ENCODE results near the gene IRF7. TPM values are rescaled to one million over a fixed set of nuclear protein-coding genes. Genes with fewer than 3 reads are reported as not detected.

IRF7 gene
- total and polyA plus RNA-seq, 2 experiments from 2014 or later = 5.1 to 11.8 TPM

DNA sequence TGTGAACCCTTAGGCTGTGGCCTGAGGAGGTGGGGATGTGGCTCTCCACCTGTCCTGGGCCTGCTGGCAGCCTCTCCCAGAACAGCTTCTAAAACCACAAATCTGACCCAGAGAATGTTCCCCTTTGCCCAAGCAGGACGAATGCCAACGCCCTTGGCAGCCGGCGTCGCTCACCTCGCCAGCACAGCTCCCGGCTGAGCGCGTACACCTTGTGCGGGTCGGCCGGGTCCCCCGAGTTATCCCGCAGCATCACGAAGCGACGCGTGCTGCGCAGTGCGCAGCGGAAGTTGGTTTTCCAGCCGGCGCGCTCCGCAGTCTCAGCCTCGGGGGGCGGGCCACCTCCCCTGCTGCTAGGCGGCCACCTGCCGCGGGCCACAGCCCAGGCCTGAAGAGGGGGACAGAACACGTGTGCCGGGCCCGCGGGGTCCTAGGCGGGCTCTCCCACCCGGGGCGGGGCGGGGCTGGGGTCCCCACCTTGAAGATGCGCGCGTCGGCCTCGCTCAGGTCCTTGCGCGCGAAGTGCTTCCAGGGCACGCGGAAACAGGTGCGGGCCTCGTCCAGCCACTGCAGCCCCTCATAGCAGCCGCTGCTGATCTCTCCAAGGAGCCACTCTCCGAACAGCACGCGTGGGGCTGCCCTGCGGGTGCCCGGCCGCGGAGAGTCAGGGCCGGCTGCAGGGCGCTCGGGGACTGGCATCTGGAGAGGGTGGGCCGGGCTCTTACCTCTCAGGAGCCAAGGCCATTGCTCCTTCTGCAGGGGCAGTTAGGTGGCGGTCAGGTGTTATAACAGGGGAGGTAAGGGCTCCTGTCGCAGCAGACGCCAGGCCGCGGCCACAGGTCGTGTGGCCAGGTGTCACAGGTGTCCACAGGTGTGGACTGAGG, 887 bp downstream of the IRF7 start:
- no peak for TF ChIP-seq EZH2phosphoT487 (IDR thresholded peaks at IDR 0.05; ENCODE audit: insufficient read depth, low read depth)
- TF ChIP-seq EZH2 (IDR thresholded peaks at IDR 0.05; ENCODE audit: insufficient read depth, poor library complexity, severe bottlenecking) = no peak

DNA sequence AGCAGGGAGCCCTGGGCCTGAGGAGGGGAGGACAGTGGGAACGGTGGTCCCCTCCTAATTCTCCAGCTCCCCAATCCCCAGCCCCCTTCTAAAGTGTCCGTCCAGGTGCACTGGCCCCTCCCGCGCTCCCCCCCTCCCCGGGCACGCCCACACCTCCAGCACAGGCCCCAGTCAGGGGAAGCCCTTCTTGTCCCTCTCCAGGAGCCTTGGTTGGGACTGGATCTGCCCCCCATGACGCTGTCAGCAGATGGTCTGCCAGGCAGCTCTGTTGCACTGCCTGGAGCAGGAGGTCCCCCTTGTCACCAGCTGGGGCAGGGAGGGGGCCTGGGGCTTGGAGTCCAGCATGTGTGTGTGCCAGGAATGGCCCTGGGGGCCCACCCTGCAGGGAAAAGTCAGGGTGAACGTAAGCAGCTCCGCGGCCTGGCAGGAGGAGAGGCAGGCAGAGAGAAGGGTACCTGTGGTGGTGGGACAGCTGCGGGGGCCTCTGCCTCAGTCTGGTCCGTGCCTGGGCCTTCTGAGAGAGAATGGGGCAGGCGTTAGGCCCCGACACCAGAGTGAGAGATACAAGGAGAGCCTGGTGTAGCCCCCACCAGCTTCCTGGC, 1.6 kb downstream of the IRF7 start:
- DNase-seq = no peak
- whole genome bisulfite sequencing, 2 experiments (ENCODE audit: low coverage in 1 of 2, low lambda C conversion rate in 2 of 2, missing lambda C conversion rate in 2 of 2) = 70 to 77% methylated on average over 9 to 14 of the region's 14 CpGs
- H3K9me3 ChIP-seq (ENCODE audit: low read depth) = no peaks in the 10 kb centered on the region
- H3K9me2 ChIP-seq (ENCODE audit: insufficient read depth) = no peaks in the 10 kb centered on the region
- peaks cover 7% of the 10 kb centered on the region; the same call in 1 of the 2 replicates for H3K36me3 ChIP-seq (ENCODE audit: low read depth)
- H3K79me2 ChIP-seq (ENCODE audit: insufficient read depth) = no peaks in the 10 kb centered on the region
- H4K20me1 ChIP-seq (ENCODE audit: insufficient read depth) = no peaks in the 10 kb centered on the region
- peaks cover 7% of the 10 kb centered on the region; the same call in 1 of the 2 replicates for H3F3A ChIP-seq (ENCODE audit: insufficient read depth)
- TF ChIP-seq EZH2phosphoT487 (IDR thresholded peaks at IDR 0.05; ENCODE audit: insufficient read depth, low read depth) = no peak
- no peak for TF ChIP-seq EZH2 (IDR thresholded peaks at IDR 0.05; ENCODE audit: insufficient read depth, poor library complexity, severe bottlenecking)
- H3K4me3 ChIP-seq = no peak overlapping the region
- H3K9ac ChIP-seq = no peak overlapping the region
- in situ Hi-C loops (cut with MboI) = no loop called here
- no peak overlapping the region for H2AFZ ChIP-seq
- H3K27me3 ChIP-seq (replicated peaks; ENCODE audit: insufficient read depth) = no peaks in the 10 kb centered on the region
- no peaks in the 10 kb centered on the region for H3K4me1 ChIP-seq (ENCODE audit: insufficient read depth)
- H3K4me2 ChIP-seq (ENCODE audit: unreplicated experiment) = no peak overlapping the region
- H3K27ac ChIP-seq = no peak overlapping the region

More for the DNA sequence above, 887 bp downstream of the IRF7 start:
- Histone ChIP-seq H3K9ac (peak overlapping the region; percentile 86), H3F3A (ENCODE audit: insufficient read depth) (peaks cover 7% of the 10 kb centered on the region; the same call in 1 of the 2 replicates), H3K79me2 (ENCODE audit: insufficient read depth) (no peaks in the 10 kb centered on the region), H3K4me2 (ENCODE audit: unreplicated experiment) (peak overlapping the region; percentile 84), H4K20me1 (ENCODE audit: insufficient read depth) (no peaks in the 10 kb centered on the region), H3K9me3 (ENCODE audit: low read depth) (no peaks in the 10 kb centered on the region), H2AFZ (no peak overlapping the region), H3K27me3 (replicated peaks; ENCODE audit: insufficient read depth) (no peaks in the 10 kb centered on the region), H3K9me2 (ENCODE audit: insufficient read depth) (no peaks in the 10 kb centered on the region), H3K36me3 (ENCODE audit: low read depth) (peaks cover 4% of the 10 kb centered on the region; the same call in 1 of the 2 replicates), H3K4me3 (peak overlapping the region; percentile 88), H3K27ac (peak overlapping the region; percentile 82), H3K4me1 (ENCODE audit: insufficient read depth) (no peaks in the 10 kb centered on the region)
- WGBS, 2 experiments (ENCODE audit: low coverage in 1 of 2, low lambda C conversion rate in 2 of 2, missing lambda C conversion rate in 2 of 2) = 34 to 55% methylated on average over 32 to 48 of the region's 68 CpGs
- in situ Hi-C loops (cut with MboI) = no loop called here
- DNase-seq = peak; percentile 44

DNA sequence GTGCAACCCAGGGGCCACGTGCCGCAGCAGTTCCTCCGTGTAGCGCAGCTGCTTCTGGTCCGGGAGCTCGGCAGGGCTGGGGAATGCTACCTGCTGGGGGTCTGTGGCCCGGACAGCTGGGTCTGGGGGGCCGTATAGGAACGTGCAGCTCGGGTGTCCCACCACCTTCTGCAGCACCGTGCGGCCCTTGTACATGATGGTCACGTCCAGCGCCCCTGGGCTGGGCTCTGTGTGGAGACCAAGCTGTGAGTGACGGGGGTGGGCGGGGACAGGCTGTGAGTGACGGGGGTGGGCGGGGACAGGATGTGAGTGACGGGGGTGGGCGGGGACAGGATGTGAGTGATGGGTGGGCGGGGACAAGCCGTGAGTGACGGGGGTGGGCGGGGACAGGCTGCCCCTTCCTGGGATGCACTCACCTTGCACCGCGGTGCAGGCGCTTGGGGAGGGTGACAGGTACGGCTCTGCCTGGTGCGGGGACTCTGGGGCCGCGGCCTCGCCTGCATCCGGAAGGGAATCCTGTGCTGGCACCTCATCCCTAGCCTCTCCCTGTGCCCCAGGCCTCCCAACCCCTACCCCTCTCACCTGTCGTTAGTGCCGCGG, 2.3 kb downstream of the IRF7 start:
- H3K36me3 ChIP-seq (ENCODE audit: low read depth) = peaks cover 7% of the 10 kb centered on the region; the same call in 1 of the 2 replicates
- no peaks in the 10 kb centered on the region for H3K4me1 ChIP-seq (ENCODE audit: insufficient read depth)
- H3K4me2 ChIP-seq (ENCODE audit: unreplicated experiment) = no peak overlapping the region
- H4K20me1 ChIP-seq (ENCODE audit: insufficient read depth) = no peaks in the 10 kb centered on the region
- H3K27me3 ChIP-seq (replicated peaks; ENCODE audit: insufficient read depth) = no peaks in the 10 kb centered on the region
- in situ Hi-C loops (cut with MboI) = no loop called here
- DNase-seq = no peak
- TF ChIP-seq EZH2 (IDR thresholded peaks at IDR 0.05; ENCODE audit: insufficient read depth, poor library complexity, severe bottlenecking) (no peak), EZH2phosphoT487 (IDR thresholded peaks at IDR 0.05; ENCODE audit: insufficient read depth, low read depth) (no peak)
- H3K9ac ChIP-seq = no peak overlapping the region
- H3K4me3 ChIP-seq = no peak overlapping the region
- no peaks in the 10 kb centered on the region for H3K9me3 ChIP-seq (ENCODE audit: low read depth)
- no peak overlapping the region for H2AFZ ChIP-seq
- H3K79me2 ChIP-seq (ENCODE audit: insufficient read depth) = no peaks in the 10 kb centered on the region
- no peak overlapping the region for H3K27ac ChIP-seq
- no peaks in the 10 kb centered on the region for H3K9me2 ChIP-seq (ENCODE audit: insufficient read depth)
- 84 to 89% methylated on average over 16 to 31 of the region's 36 CpGs for WGBS, 2 experiments (ENCODE audit: low coverage in 1 of 2, low lambda C conversion rate in 2 of 2, missing lambda C conversion rate in 2 of 2)
- H3F3A ChIP-seq (ENCODE audit: insufficient read depth) = peaks cover 7% of the 10 kb centered on the region; the same call in 1 of the 2 replicates

DNA sequence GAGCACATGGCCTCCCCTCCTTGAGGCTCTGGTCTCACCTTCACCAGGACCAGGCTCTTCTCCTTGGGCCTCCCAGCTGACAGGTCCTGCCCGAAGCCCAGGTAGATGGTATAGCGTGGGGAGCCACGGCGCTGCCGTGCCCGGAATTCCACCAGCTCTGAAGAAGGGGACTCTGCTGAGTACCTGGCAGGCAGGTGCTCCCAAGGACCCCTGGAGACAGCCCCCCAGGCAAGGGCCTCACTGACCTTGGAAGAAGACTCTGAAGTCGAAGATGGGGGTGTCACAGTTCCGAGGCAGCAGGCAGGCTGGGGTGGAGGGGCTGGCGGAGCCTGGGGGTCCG, 2.8 kb downstream of the IRF7 start:
- H3K36me3 ChIP-seq (ENCODE audit: low read depth) = peaks cover 7% of the 10 kb centered on the region; the same call in 1 of the 2 replicates
- no peaks in the 10 kb centered on the region for H4K20me1 ChIP-seq (ENCODE audit: insufficient read depth)
- peaks cover 7% of the 10 kb centered on the region; the same call in 1 of the 2 replicates for H3F3A ChIP-seq (ENCODE audit: insufficient read depth)
- no peaks in the 10 kb centered on the region for H3K4me1 ChIP-seq (ENCODE audit: insufficient read depth)
- TF ChIP-seq EZH2 (IDR thresholded peaks at IDR 0.05; ENCODE audit: insufficient read depth, poor library complexity, severe bottlenecking) (no peak), EZH2phosphoT487 (IDR thresholded peaks at IDR 0.05; ENCODE audit: insufficient read depth, low read depth) (no peak)
- H3K9ac ChIP-seq = no peak overlapping the region
- no peak for DNase-seq
- H2AFZ ChIP-seq = no peak overlapping the region
- H3K9me2 ChIP-seq (ENCODE audit: insufficient read depth) = no peaks in the 10 kb centered on the region
- H3K27ac ChIP-seq = no peak overlapping the region
- no peaks in the 10 kb centered on the region for H3K27me3 ChIP-seq (replicated peaks; ENCODE audit: insufficient read depth)
- H3K4me3 ChIP-seq = no peak overlapping the region
- no peaks in the 10 kb centered on the region for H3K9me3 ChIP-seq (ENCODE audit: low read depth)
- WGBS, 2 experiments (ENCODE audit: low coverage in 1 of 2, low lambda C conversion rate in 2 of 2, missing lambda C conversion rate in 2 of 2) = 97 to 100% methylated on average over 9 to 10 of the region's 10 CpGs
- no peak overlapping the region for H3K4me2 ChIP-seq (ENCODE audit: unreplicated experiment)
- H3K79me2 ChIP-seq (ENCODE audit: insufficient read depth) = no peaks in the 10 kb centered on the region
- in situ Hi-C loops (cut with MboI) = no loop called here

All from GM23248 (cell line).